ENCODE measurements around the gene SLC25A5.
A peak's percentile ranks its signal among the peaks of the same experiment; 100 is the strongest.

SLC25A5 gene

GRCh38 chrX:119505945-119506344 lies 37.7 kb downstream of the SLC25A5 start:
- no peak for DNase-seq
- no peak for TF ChIP-seq GATA1 (IDR thresholded peaks at IDR 0.05; ENCODE audit: low read depth, low read length)
- TF ChIP-seq POLR2A (IDR thresholded peaks at IDR 0.05; ENCODE audit: low read length): no peak

DNA sequence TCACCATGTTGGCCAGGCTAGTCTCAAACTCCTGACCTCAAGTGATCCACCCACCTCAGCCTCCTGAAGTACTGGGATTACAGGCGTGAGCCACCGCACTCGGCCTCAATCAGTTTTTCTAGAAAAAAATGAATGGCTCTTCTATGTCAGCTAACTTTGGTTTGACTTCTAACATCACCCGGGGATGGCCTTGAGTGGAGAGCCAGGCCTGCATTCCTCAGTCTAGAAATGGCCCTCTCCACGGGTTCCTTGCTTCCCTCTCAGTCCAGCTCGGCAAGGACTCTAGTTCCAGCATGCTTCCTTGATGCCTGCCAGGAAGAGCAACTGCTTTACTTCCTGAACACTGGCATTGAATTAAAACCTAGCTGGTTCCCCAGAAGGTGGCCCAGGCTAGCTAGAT lies 39.0 kb downstream of the SLC25A5 start:
- DNase-seq: no peak
- TF ChIP-seq POLR2A (IDR thresholded peaks at IDR 0.05; ENCODE audit: low read length): no peak

DNA sequence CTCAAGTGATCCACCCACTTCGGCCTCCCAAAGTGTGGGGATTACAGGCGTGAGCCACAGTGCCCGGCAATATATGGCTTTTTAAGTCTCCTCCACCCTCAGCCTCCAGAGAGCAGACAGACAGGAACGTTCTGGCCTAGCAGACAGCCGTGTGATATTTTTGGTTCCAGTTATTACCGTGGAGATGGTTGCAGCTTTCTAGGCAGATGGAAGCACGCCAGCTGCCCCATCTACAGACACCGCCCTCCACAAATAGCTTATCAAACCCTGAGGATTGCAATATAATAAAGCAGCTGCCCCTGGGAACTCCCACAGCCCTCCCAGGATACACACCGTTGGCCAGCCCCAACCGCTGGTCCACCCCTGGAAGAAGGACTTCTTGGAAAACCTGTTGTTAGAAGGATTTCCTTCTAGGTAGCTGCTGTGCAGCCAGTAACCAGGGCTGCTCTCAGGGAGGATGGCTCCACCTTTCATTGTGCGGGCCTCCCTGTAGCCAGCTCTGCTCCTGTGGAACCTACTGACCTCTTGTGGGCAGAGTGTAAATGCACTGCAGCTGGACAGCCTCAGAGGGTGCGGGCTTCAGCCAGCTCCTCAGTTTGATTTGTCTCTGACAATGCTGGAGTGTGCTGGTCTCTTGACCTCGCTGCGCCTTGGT lies 44.0 kb downstream of the SLC25A5 start:
- DNase-seq: peak; percentile 66 to 67

GRCh38 chrX:119516157-119516702 lies 48.0 kb downstream of the SLC25A5 start:
- TF ChIP-seq POLR2A (IDR thresholded peaks at IDR 0.05; ENCODE audit: low read length): no peak
- TF ChIP-seq GATA1 (IDR thresholded peaks at IDR 0.05; ENCODE audit: low read depth, low read length): no peak
- peak; percentile 67 to 76 for DNase-seq

More for the DNA sequence above, 44.0 kb downstream of the SLC25A5 start:
- no peak for TF ChIP-seq POLR2A (IDR thresholded peaks at IDR 0.05; ENCODE audit: low read length)
- TF ChIP-seq GATA1 (IDR thresholded peaks at IDR 0.05; ENCODE audit: low read depth, low read length): no peak

DNA sequence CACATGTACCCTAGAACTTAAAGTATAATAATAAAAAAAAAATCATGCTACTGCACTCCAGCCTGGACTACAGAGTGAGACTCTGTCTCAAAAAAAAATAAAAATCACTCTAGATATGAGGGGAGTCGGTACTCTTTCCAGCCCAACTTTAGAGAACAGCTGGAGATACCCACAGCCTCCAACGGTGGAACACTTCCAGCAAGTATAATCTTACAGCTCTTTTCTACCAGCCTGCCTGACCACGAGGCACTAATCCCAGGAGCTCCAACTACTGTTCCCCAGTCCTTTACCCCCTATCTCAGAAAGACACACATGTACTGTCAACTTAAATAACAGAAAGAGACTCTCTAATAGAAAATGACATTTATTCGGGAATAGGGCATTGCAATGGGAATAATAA lies 50.1 kb downstream of the SLC25A5 start:
- TF ChIP-seq POLR2A (IDR thresholded peaks at IDR 0.05; ENCODE audit: low read length): no peak
- TF ChIP-seq GATA1 (IDR thresholded peaks at IDR 0.05; ENCODE audit: low read depth, low read length): no peak
- DNase-seq: no peak
